LHCN-M2 (cell line): Measurements from ENCODE around the gene ITPKB. TPM values are rescaled to one million over a fixed set of nuclear protein-coding genes. Genes with fewer than 3 reads are reported as not detected.

Source experiments
- DNase-seq: peaks from one replicate; pipeline ENCODE4 v3.0.0-alpha.2; 2012; ENCODE audit warnings: low read depth
- total RNA-seq: library from RNA; depleted of rRNA; stranded (reverse); fragments of >200 nt; gene quantifications from 2 replicates; pipeline ENCODE4 v1.2.3, GENCODE V29; 2014

Gene ITPKB
- total RNA-seq, 1 experiment from 2014 or later, result 0.40 TPM

DNA sequence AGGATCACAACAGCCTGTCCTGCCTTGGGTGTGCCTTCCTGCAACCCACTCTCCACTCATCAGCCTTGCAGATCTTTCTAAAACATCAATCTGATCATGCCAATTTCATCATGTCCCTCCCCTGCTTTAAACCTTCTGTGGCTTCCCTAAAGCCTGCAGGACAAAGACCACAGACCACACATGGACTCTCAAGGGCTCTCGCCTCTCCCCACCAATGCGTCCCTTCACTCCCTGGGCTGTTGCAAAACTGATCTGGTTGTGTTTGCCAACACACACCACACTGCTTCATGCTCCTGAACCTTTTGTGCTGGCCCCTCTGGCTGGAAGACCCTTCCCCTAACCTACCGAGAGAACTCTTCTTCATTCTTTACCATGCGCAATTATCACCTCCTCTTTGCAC is 72.4 kb downstream of the ITPKB start:
- DNase-seq, result no peak

DNA sequence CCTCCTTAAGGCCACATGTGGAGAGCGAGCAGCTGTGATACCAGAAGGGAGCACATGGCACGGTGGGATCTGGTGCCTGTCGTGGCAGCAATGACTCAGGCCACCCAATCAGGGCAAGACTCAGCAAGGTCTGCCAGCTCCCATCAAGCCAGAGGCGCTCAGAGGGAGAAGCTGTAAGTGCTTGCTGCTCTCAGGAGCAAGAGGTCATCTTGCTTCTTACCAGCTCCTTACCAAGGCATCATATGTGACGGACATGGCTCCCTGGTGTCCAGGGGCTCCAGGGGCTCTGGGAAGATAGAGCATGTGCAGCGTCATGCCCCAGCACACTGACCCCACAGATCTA is 72.9 kb downstream of the ITPKB start:
- DNase-seq, result no peak

DNA sequence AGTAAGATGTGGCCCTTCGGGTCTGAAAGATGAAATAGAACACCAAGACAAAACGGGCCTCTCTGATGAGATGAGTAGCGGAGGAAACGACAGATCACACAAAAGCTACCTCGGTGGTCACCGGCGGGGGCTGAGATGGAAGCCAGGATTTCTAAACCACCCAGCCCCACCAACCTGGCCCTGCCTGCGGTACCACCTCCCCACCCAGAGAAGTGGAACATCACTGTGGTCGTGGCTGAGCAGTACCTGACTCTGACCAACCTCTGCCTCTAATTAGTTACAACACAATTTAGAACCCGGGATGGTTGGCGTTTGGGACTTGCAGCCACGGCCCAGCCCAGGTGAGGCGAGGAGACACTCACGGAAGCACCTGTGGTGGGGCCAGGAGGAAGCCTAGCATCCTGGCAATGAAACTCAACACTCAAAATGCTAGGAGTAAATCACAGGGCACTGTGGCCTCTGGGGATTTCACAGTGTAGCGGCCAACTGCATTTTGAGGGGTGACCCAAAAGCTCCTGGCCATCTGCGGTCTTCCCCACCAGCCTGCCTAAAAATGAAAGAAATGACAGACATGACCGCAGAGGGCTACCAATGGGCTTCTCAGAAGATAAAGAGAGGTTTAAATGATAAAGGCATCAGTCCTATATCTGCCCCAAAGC is 73.4 kb downstream of the ITPKB start:
- DNase-seq, result no peak

DNA sequence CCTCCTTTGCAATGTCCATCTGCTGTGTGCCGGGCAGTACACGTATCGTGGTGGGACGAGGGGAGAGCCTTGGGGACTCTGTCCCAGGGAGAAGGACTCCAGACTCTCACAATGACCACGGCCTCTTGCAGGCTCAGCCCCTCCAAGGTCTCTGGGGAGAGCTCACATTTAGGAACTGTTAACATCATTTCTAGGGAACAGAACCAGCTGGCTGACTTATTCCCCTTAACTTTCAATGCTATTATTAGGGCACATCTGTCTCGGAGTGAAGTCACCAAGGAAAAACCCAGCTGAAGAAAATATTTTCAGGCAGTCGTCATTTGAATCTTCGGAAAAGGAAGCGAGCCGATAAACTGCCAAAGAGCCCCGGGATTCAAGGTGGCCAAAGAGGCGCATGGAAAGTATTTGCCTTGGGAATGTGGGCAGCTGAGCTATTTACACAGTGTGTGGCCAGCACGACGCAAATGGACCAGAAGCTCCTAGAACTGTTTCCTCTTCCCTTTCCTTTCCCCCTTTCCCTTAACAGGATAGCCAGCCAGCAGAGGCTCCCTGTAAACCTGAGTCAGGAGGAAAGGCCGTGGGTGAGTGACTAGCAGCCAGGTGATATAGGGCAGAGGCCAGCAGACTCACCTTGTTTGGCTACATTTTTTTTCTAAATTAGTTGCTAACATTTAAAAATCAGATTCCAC is 74.5 kb downstream of the ITPKB start:
- peak; percentile 74 for DNase-seq

DNA sequence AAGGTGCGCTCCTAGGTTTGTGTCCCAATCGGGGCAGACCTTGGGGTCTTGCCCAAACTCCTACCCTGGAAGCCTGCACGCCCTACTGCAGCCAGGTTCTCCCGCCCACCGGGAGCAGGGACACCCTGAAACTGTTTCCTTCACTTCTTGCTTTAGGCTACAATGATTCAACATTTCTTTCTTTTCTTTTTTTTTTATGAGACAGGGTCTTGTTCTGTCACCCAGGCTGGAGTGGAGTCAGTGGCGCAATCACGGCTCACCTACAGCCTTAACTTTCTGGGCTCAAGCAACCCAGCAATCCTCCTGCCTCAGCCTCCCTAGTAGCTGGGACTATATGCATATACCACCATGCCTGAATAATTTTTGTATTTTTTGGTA is 75.8 kb downstream of the ITPKB start:
- DNase-seq, result no peak

DNA sequence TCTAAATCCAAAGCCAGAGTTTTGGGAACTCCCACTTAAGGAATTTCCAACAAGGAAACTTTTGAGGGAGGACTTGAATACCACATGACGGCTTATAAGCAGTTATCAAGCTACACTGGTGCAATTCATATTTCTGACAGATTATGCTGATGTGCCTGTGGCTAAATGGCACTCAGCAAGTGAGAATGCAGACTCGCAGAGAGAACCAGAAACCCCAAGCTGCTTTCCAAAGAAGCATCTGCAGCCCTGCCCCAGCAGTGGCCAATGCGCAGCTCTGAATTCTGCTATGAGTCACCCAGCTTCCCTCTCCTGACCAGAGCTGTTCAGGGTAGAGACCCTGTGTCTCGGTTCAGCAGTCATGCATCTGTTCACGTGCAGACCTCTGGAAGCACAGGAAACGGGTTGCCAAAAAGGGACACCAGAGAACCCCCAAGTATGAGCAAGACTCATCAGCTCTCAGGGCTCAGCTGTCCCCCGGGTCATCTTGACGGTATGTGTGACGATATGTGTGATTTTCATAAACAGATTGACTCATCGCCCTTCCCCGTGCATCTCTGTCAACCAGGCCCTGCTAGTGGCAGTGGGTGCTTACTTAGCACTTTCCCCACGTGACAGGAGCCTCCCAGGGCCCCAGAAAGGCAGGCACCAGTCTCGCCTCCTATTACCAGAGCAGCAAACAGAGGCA is 76.3 kb downstream of the ITPKB start:
- peak; percentile 98 for DNase-seq

DNA sequence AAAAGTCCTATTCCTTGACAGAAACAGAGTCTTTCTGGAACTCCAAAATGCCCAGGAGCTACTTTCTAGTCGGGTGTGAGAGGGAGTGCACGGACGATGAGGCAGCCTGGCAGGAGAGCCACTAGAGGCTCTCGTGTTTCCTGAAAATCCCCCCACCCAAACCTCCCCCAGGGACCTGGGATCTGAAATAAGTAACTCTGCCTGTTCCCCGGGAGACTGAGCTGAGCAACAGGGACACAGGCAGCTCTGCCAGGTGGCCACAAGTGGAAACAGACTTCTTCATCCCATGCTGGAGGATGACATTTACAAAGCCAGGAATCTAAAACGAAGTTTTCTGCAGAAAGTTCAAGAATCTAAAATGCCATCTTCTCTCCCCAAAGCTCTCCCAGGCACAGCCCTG is 77.1 kb downstream of the ITPKB start:
- no peak for DNase-seq

DNA sequence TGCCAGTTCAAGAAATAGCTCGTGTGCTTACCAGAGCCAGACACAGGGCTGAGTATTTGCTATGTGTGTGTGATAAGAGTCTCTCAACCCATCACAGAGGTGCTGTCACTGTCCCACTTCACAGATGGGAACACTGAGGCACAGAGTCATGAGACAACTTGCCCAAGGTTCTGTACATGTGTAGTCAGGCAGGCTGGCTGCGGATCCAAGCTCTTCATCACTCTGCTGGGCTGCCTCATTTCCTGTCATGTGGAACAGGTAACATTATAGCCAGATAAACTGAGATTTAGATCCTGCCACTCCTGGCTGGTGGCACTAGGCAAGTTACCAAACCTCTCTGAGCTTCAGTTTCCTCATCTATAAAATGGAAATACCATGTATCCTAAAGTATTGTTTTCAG is 77.8 kb downstream of the ITPKB start:
- DNase-seq, result no peak

DNA sequence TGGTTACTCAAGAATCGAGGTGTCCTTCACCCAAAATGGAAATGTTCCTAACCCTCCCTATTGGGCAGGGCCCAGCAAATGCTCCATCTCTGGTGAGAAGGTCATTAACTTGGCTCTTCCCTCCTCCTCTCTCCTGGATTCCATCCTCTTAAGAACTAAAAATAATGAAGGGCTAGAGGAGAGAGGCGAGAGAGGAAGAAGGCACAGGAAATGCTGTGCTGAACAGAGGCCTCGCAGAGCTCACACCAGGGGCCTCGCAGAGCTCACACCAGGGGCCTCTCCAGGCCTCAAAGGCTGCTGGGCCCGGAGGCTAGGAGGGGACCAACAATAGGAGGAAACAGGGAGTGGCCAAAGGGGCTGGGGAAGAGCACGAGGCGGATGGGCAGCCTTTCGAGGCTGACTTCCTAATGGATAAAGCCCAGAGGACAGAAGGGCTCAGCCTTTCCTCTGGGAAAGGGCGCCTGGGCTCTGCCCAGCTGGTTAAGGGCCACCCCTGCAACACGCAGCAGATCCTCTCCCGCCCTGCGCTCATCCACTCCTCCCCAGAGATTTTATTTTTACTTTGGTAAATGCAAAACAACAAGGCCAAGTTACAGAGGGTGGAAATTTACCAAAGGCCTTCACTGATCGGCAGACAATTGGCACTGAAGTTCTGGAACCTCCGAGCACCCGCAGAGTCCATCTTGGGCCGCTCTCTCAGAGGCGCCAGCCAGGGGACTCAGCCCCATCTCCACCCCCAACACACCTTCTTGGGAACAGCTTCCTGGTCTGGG is 78.5 kb downstream of the ITPKB start:
- no peak for DNase-seq

DNA sequence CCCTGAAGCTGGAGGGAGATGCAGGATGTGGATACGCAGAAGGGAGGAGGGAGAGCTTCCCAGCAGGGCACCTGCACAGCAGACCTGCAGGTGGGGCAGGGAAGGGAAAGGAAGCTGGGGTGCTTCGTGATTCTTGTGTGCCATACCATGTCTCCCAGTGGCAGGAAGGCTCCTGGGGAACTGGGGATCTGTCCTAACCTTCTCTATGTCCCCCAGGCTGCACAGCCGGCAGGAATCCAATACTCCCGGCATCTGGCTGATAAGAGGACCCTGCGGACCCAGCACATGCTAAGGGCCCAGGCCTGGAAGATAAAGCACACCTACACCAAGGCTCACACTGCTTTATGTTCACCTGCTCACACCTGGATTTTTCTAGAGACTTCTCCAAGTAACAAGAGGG is 79.4 kb downstream of the ITPKB start:
- DNase-seq, result no peak

DNA sequence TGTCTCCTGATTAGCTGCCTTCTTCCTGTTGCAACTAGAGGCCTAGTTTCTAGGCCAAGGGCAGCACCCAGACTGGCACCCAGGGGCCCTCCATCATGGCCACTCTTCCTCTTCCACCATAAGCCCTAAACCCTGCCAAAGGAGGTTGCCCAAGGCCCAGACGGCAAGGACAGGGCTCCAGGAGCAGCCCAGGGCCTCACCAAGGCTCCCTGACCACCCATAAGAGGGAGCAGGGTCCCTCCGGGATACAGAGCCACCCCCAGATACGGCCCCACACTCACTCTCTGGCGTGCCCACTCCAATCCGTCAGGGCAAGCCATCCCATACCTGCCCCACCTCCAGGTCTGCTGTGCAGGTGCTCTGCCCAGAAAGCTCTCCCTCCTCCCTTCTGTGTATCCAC is 79.9 kb downstream of the ITPKB start:
- no peak for DNase-seq

DNA sequence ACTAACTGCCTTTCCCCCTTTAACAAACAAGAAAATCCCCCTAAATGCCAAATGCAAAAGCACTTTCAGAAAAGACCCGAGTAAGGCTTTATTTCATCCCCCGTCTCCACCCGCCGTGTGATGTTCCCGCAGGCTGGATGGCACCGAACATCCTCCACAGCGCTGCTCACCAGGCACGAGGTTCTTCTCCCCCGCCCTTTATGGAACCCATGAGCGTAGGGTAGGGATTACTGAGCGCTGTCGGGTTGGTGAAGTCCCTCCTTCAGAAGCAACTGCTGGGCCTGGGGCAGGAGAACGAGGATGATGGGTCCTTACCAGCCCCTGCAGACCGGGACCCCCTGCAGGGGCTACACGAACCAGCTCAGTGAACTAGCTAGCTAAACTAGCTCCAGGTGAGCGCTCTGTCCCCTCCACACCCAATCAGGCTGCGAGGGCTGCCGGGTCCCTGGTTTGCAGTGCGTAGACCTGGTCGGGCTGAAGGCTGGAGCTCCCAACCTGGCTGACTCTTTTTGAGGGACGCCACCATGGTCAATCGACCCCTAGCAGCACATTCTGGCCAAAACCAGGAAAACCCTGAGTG is 80.4 kb downstream of the ITPKB start:
- no peak for DNase-seq

DNA sequence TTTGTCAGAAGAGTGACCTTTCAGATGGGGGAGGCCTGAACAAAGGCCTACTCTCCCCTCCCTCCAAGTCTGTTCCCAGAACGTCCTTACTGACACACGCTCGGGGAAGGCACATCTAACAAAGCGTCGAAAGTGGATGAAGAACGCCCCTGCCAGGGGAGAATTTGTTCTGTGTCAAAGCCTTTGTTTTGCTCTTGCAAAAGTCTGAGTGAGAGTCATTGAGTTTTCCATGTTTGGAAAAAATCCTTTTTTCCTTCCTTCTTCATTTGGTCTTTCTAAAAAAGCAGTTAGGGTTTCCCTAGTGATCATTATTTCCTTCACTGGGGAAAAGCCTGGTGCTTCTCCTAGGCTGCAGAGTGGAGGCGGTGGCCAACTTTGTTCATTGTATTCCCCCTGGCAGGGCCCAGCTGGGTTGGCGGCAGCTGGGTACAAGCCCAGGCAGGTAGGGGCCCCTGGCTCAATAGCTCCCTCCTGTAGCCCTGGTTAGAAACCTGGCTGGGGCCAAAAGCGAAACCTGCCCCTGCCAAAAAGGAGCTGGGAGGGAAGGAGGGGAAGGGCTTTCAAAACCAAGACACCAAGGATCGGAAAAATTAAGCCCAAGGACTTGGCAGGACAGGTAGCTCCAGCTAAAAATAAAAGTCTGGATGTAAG is 81.1 kb downstream of the ITPKB start:
- DNase-seq, result no peak

DNA sequence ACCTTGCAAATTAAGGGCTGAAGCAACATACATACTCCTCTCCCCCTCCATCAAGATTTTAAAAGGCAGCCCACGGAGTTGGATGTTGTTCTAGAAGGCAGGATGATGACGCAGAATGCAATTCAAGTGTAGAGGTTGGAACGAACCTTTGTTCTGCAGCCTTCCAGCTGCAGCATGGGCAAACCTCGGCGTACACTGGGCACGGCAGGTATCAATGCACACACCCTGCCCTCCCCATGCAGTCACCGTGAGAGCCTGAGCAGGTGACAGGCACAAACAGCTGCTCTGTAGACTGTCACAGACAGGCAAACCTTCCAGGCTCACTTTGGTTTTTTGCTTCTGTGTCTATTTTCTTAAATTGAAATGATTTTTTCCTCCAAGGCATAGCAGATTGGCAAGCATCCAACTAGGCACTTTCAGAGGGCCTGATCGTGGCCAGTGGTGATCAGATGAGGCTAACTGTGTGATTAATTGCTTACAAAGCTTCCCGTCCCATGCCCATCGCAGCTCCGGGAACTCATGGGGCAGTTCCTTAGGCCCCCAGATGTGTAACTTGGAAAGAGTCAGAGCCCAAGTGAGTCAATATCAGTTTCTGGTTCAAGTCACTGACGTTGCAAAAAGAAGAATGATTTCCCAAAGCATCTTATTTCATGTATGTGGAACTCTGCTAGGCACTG is 82.3 kb downstream of the ITPKB start:
- DNase-seq, result no peak

DNA sequence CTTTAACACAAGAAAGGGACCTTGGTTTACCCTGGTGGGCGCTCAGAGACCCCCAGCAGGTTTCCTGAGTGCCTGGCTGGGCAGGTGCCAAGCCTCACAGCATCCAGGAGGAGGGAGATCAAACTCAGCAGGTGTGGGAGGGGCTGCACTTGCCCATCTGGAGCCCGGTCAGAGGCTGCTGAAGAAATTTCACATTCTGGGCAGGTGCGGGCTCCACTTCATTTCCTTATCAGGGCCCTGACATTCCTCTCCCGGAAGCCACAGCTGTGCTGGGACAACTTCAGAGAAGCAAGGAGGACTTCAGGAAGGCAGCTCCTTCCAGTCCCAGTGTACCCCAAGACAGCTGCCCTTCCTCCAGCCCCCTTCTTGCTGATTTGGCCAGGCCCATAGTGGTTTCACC is 82.9 kb downstream of the ITPKB start:
- DNase-seq, result no peak

DNA sequence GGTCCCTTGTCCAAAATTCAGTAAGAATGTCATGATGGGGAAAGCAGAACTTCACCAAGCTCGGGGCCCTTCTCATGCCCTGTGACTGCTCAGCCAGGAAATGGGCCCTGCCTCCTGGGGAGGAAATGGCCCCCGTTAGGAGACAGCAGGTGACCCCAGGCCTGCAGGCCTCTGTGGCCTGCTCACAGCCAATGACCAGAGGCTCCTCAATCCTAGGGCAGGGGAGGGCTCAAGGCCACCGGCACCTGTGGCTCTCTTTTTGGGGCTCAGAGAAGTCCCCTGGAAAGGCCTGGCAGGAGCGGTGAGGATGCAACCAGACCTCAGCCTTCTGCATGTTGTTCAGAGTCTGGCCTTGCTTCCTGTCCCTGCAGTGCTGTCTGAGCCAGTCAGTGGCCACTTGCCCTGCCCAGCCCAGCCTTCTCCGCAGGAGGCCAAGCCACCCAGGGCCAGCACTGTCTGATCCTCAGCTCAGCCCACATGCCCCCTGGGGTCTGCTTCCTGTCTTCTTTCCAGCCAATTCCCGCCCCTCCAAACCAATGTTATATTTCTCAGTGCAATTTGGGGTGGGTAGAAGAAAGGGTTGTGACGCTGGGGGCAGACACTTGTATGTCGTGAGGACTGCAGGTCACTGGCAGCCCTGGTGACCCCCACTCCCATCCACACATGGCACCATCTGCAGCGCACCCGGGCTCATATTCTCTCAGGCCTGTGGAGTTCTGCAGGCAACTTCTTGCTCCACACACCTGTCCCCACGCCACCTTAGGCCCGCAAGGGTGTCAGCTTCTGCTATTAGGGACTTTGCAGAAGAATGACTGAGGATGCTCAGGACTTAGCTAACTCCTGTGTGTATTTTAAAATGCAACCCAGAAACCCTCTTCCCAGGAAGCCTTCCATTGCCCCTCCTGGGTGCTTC is 83.6 kb downstream of the ITPKB start:
- DNase-seq, result no peak

DNA sequence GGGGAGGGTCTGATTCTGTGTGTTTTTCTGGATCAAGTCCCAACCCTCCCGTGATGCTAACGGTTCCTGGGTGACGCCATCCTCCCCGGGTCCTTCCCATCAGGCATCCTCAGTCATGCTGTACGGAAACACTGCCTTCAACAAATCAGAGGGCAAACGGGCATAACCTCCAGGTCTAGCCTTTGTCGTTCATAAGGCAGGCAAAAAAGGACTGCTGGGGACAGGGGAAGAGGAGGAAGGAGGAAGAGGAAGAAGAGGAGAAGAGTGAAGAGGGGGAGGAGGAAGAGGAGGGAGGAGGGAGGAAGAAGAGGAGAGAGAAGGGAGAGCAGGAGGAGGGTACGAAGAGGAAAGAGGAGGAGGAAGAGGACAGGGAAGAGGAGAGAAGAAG is 84.4 kb downstream of the ITPKB start:
- no peak for DNase-seq

DNA sequence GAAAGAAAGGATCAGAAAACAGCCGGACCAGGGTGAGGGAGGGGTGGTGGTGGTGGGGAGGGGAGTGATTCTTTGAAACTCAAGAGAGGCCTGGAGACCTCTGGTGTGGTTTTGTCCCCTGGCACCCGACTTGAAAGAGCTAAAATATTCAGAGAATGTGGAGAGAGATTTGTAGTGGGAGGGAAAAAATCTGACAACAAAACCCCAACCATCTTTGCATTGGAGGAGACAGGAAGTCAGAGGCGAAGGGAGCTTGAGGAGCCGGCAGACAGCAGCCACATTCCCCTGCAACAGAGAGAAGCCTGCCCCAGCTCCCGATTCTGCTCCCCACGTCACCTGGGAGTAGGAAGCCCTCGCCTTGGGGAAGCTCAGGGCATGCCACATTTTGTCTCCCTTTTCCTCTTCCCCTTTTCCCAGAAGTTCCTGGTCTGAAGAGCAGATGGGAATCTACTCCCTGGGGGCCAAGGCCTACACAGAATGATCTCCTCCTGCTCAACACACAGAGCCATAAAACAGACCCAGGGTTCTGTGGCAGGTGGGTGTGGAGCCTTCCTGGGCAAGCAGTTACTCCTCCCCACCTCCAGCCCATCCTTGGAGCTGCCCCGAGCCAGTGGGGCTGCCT is 84.9 kb downstream of the ITPKB start:
- DNase-seq, result peak; percentile 22

DNA sequence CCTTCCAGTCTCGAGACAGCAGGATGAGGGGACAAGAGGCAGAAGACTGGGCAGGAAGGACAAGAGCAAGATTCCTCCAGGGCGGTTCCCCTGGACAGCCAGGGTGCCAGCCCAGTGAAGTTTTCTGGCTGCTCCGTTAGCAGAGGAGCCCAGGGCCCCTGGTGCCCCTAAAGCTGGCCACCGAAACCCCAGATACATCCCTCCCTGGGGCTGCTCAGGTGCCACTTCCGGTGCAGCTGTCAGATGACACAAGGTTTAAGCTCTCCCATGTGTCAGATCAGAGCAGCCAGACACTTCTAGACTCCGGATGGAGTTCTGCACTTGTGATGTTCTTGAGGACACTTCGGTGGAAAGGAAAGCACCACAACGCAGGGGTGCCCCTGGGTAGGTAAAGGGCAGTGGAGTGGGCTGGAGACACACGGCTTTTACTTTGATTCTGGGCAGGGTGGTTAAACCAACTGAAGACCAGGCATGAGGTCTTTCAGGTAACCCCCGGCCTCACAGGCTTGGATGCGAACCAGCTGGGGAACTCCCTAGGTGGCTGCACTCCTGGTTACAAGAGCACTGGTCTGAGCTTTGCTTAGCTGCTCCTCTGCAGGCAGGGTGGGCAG is 85.7 kb downstream of the ITPKB start:
- no peak for DNase-seq
